Upper lobe of left lung (tissue), 4 donors: ENCODE data around the gene KPNA2.
"Not testable (repeated sequence)": the region's sequence is repeated elsewhere in the genome, so short reads cannot be mapped to it uniquely, and the experiment has no call there.

Experiments
- CTCF ChIP-seq, 6 experiments: fragments of 450-650 bp in 4 of 6; fragments of 200-600 bp in 2 of 6; sonication (generic) in 2 of 6; IDR thresholded peaks; one replicate each; pipeline ENCODE4 v1.5.1; 2016 to 2019; ENCODE audit warnings: antibody characterized with exemption in 6 of 6
- EP300 ChIP-seq, 4 donors: sonication (generic); formaldehyde crosslinking; IDR thresholded peaks; one replicate each; pipeline ENCODE4 v1.5.1; 2017; ENCODE audit warnings: antibody characterized with exemption in 4 of 4, control low read depth in 2 of 4

GRCh38 chr17:68065366-68065765, 29.8 kb downstream of the KPNA2 start:
- TF ChIP-seq CTCF, EP300 (IDR thresholded peaks at IDR 0.05): not testable (repeated sequence)
